Right ventricle myocardium inferior (tissue), 1 donor: ENCODE data around the gene GLRX3. TPM values are rescaled to one million over a fixed set of nuclear protein-coding genes. Genes with fewer than 3 reads are reported as not detected.

Source experiments
- ATAC-seq: fragments of 200-7000 bp; cut with Tn5 transposase; one replicate; pipeline ENCODE4 v1.9.1; 2020; ENCODE audit warnings: mild to moderate bottlenecking, moderate library complexity
- DNase-seq: peaks from one replicate; pipeline ENCODE4 v3.0.0; 2021; ENCODE audit errors: missing footprints
- intact Hi-C: fragments of 100-400 bp; cut with DNase I; formaldehyde crosslinking; loops from one replicate; pipeline ENCODE4 v1.11.0; 2022
- total RNA-seq: library from RNA; stranded (reverse); fragmentation: NEBNext Ultra II Directional; extraction: Animal tissue kit (Norgen Biotek cat#: 25700); gene quantifications from one replicate; pipeline ENCODE4 v1.2.1, GENCODE V29; 2021
- donor health status: DM: no; HTN: yes; CAD: no; lungs with severe emphysema.

GLRX3 gene
- total RNA-seq, 1 donor from 2014 or later, result 74.3 TPM

- ATAC-seq, result no peak
- no peak for DNase-seq
- intact Hi-C loops, result no loop called here
These were observed 7.3 kb upstream of the GLRX3 start for GRCh38 chr10:130128922-130129321.

- intact Hi-C loops, result loop anchor here (1.0 kb wide), 1 partner anchor 24 kb away; no protein-coding TSS in a partner anchor
- ATAC-seq (no peak), DNase-seq (no peak)
These were observed 440 bp upstream of the GLRX3 start for GRCh38 chr10:130135676-130136225.

GRCh38 chr10:130137090-130137448 lies 878 bp downstream of the GLRX3 start:
- no peak for ATAC-seq
- no peak for DNase-seq
- intact Hi-C loops, result no loop called here

- no peak for DNase-seq
- ATAC-seq, result no peak
- intact Hi-C loops, result no loop called here
These were observed 1.7 kb downstream of the GLRX3 start for GRCh38 chr10:130137659-130138478.

- DNase-seq (no peak), ATAC-seq (no peak)
These were observed 2.3 kb downstream of the GLRX3 start for GRCh38 chr10:130138479-130138866.

GRCh38 chr10:130140425-130140824 lies 4.2 kb downstream of the GLRX3 start:
- intact Hi-C loops, result no loop called here

More at GRCh38 chr10:130138479-130138866, 2.3 kb downstream of the GLRX3 start:
- intact Hi-C loops, result no loop called here

GRCh38 chr10:130141038-130141437 lies 4.8 kb downstream of the GLRX3 start:
- intact Hi-C loops, result no loop called here
- ATAC-seq (no peak), DNase-seq (no peak)

More at GRCh38 chr10:130140425-130140824, 4.2 kb downstream of the GLRX3 start:
- ATAC-seq (no peak), DNase-seq (no peak)

GRCh38 chr10:130141460-130141859 lies 5.3 kb downstream of the GLRX3 start:
- intact Hi-C loops, result no loop called here
- DNase-seq, result no peak
- no peak for ATAC-seq

- DNase-seq, result no peak
- ATAC-seq, result no peak
- intact Hi-C loops, result no loop called here
These were observed 5.7 kb downstream of the GLRX3 start for GRCh38 chr10:130141878-130142277.

- ATAC-seq, result no peak
- no peak for DNase-seq
- intact Hi-C loops, result no loop called here
These were observed 9.9 kb downstream of the GLRX3 start for GRCh38 chr10:130146042-130146441.

GRCh38 chr10:130159192-130159794 lies 23.1 kb downstream of the GLRX3 start:
- intact Hi-C loops, result no loop called here
- ATAC-seq (no peak), DNase-seq (no peak)

GRCh38 chr10:130160775-130161174 lies 24.6 kb downstream of the GLRX3 start:
- DNase-seq (no peak), ATAC-seq (no peak)
- intact Hi-C loops, result no loop called here

GRCh38 chr10:130161331-130161730 lies 25.1 kb downstream of the GLRX3 start:
- intact Hi-C loops, result no loop called here
- no peak for ATAC-seq
- DNase-seq, result no peak

GRCh38 chr10:130167193-130167592 lies 31.0 kb downstream of the GLRX3 start:
- no peak for DNase-seq
- ATAC-seq, result no peak

GRCh38 chr10:130167707-130168106 lies 31.5 kb downstream of the GLRX3 start:
- no peak for DNase-seq
- ATAC-seq, result no peak
- intact Hi-C loops, result no loop called here

More at GRCh38 chr10:130167193-130167592, 31.0 kb downstream of the GLRX3 start:
- intact Hi-C loops, result no loop called here

- no peak for ATAC-seq
- intact Hi-C loops, result no loop called here
- no peak for DNase-seq
These were observed 33.1 kb downstream of the GLRX3 start for GRCh38 chr10:130169136-130169859.

- DNase-seq, result no peak
- intact Hi-C loops, result no loop called here
- ATAC-seq, result no peak
These were observed 35.0 kb downstream of the GLRX3 start for GRCh38 chr10:130171196-130171595.

- DNase-seq (no peak), ATAC-seq (no peak)
- intact Hi-C loops, result no loop called here
These were observed 38.1 kb downstream of the GLRX3 start for GRCh38 chr10:130174328-130174727.

GRCh38 chr10:130175074-130175473 lies 38.9 kb downstream of the GLRX3 start:
- intact Hi-C loops, result no loop called here
- ATAC-seq (no peak), DNase-seq (no peak)
